GM20431 (cell line): Measurements from ENCODE around the gene ARID1A.
"Not testable (repeated sequence)": the region's sequence is repeated elsewhere in the genome, so short reads cannot be mapped to it uniquely, and the experiment has no call there.

Source experiments
- in situ Hi-C: fragments of 300-500 bp; cut with MseI, MboI; formaldehyde crosslinking; loops from one replicate; pipeline ENCODE4 v1.15.0; 2020; ENCODE audit warnings: low sequenced_read_pairs; ENCODE audit not compliant: unreplicated experiment

Gene ARID1A

DNA sequence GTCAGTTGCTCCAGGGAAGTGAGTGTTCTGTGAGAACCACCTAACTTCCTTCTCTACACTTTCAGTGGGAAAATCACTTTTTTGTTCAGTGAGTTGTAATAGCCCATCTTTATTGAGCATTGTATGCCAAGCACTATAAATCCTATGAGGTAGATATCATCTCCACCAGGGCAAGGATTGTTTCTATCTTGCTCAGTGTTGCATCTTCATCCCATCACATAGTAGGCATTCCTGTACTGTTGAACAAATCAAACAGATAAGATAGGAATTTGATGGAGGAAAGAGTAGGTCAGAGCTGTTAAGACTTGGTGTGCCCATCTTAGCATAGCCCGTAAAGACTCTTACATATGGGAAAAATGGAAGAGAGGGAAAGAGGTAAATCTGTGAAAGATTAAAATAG, 89.1 kb downstream of the ARID1A start:
- in situ Hi-C loops: loop anchor here (10.0 kb wide), 1 partner anchor 100 kb away; no protein-coding TSS in a partner anchor

DNA sequence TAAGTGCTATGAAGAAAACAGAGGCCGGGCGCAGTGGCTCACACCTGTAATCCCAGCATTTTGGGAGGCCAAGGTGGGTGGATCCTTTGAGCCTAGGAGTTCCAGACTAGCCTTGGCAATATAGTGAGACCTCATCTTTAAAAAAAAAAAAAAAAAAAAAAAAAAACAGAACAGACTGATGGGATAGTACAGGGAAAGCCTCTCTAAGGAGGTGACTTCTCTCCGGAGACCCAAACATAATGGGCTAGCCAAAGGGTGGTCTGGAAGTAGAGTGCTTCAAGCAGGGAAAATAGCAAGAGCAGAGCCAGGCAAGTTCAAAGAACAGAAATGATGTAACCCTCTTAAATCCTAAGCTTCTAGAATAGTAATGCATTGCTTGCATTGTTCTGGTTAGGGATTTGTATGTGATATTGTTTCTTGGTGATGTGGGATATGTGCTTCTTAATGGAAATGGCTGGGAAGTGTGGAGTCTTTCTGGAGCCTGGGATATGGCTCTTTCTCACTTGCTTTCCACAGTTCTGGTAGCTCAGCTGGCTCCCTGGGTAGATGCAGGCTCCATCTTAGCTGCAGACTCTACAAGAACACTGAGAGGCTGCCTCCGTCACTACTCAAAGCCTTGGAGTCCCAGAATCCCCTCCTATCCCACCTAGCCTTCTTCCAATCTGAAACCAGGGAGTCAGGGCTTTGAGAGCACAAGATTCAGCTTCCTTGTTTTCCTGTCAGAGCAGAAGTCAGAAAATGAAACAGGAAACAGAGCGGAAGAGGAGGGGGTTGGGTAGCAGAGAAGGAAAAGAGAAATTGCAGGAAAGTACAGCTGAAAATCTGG, 90.0 kb downstream of the ARID1A start:
- in situ Hi-C loops: loop anchor here (10.0 kb wide), 1 partner anchor 101 kb away; no protein-coding TSS in a partner anchor

- in situ Hi-C loops: loop anchor here (10.0 kb wide), 1 partner anchor 102 kb away; no protein-coding TSS in a partner anchor
These were observed 90.9 kb downstream of the ARID1A start for GRCh38 chr1:26786437-26787380.

GRCh38 chr1:26787381-26787705, 91.5 kb downstream of the ARID1A start:
- in situ Hi-C loops: loop anchor here (10.0 kb wide), 1 partner anchor 103 kb away; no protein-coding TSS in a partner anchor

- in situ Hi-C loops: loop anchor here (10.0 kb wide), 1 partner anchor 103 kb away; no protein-coding TSS in a partner anchor
These were observed 92.1 kb downstream of the ARID1A start, which contains the start of gene PIGV for GRCh38 chr1:26787706-26788514. PIGV (plus strand) TSS chr1:26787950; CDS start chr1:26790816, 2,866 bp downstream.

DNA sequence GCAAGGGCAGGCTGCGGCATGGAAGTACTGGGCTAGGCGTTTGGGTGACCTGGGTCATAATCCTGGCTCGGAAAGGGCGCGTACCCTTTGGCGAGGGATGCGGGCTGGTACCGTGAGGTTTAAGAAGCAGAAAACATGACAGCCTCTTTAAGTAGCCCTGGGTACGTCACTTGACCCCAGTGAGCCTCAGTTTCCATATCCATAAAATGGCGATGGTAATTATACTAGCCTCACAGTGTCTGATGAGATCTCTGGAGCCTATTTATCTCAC, 92.6 kb downstream of the ARID1A start:
- in situ Hi-C loops: loop anchor here (10.0 kb wide), 1 partner anchor 104 kb away; no protein-coding TSS in a partner anchor

- in situ Hi-C loops: loop anchor here (10.0 kb wide), 1 partner anchor 104 kb away; no protein-coding TSS in a partner anchor
These were observed 93.2 kb downstream of the ARID1A start for GRCh38 chr1:26788836-26789611.

DNA sequence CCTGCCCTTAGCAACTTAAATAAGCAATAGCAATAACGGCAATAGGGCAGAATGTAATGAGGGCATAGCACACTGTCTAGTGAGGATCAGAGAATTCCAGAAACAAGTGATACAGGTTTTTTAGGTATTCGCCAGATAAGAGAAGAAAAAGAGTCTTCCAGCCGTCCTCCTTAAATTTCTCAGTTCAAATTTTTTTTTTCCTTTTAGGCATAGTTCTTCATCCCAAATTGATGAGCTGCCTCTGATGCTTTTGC, 93.7 kb downstream of the ARID1A start:
- in situ Hi-C loops: loop anchor here (10.0 kb wide), 1 partner anchor 105 kb away; no protein-coding TSS in a partner anchor

DNA sequence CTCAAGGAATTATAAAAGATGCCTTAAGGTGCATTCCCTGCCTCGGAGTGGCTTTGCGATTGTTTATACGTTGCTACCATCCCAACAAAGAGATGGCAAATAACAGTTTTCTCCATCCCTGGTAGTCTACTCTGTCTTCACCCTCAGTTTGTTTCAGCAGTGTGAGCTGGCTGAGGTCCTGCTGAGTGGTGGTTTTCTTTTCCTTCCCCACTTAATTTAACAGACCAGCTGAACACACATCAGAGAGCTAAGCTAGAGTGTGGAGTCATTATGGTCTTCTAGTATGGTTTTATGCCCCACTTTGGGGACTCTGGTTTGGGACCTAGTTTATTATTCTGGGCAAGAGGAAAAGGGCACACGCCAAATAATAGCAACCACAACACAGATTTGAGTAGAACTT, 94.1 kb downstream of the ARID1A start:
- in situ Hi-C loops: loop anchor here (10.0 kb wide), 2 partner anchors 105 to 185 kb away; no protein-coding TSS in a partner anchor

GRCh38 chr1:26790551-26790953, 94.7 kb downstream of the ARID1A start:
- in situ Hi-C loops: loop anchor here (10.0 kb wide), 1 partner anchor 186 kb away; no protein-coding TSS in a partner anchor

GRCh38 chr1:26791148-26791547, 95.3 kb downstream of the ARID1A start:
- in situ Hi-C loops: loop anchor here (10.0 kb wide), 1 partner anchor 186 kb away; no protein-coding TSS in a partner anchor

GRCh38 chr1:26791626-26792025, 95.8 kb downstream of the ARID1A start:
- in situ Hi-C loops: loop anchor here (10.0 kb wide), 1 partner anchor 187 kb away; no protein-coding TSS in a partner anchor

- in situ Hi-C loops: loop anchor here (10.0 kb wide), 1 partner anchor 188 kb away; no protein-coding TSS in a partner anchor
These were observed 97.1 kb downstream of the ARID1A start for GRCh38 chr1:26792924-26793323.

GRCh38 chr1:26794391-26794790, 98.6 kb downstream of the ARID1A start:
- in situ Hi-C loops: loop anchor here (10.0 kb wide), 1 partner anchor 190 kb away; no protein-coding TSS in a partner anchor

DNA sequence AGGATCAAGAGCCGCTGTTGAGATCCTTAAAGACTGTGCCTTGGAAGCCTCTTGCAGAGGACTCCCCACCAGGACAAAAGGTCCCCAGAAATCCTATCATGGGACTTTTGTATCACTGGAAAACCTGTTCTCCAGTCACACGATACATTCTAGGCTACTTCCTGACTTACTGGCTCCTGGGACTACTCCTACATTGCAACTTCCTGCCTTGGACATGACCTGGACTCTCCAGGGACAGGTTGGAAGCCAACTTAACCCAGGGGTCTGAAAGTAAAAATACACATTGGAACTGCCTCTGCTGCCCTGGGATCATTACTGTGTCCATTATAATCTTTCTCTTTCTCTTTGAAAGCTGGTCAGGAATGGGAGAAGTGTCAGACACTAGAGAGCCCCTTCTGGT, 101.8 kb downstream of the ARID1A start:
- in situ Hi-C loops: loop anchor here (10.0 kb wide), 1 partner anchor 193 kb away; no protein-coding TSS in a partner anchor

DNA sequence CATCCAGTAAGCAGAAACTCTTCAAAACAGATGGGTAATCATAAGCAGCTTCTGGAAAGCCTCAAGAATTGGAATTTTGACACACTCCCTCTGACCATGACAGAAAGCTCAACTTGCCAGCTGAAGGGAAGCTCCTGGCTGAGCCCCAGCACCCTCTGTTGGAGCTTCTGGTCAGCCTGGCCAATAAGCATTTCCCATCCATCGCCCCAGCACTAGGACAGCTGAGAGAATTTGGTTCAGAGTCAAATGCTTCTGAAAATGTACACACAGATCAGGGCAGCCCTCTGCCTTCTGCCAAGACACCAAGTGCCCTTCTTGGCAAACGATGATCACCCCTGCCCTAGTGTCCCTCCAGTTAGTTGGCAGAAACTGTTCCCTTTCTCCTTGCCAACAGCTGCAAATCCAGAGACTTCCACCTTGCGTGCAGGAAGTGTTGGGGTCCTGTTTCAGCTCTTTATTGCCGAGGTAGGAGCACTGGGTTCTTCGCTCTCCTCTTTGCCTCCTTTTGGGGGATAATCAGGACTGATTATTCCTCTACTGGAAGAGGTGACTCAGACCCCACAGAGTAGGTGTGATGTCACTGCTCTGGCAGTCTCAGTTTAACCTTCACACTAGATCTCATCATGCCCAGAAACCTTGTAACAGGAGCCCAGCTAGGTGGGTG, 103.8 kb downstream of the ARID1A start:
- in situ Hi-C loops: loop anchor here (10.0 kb wide), 1 partner anchor 195 kb away; no protein-coding TSS in a partner anchor

GRCh38 chr1:26803932-26804331, 108.1 kb downstream of the ARID1A start:
- in situ Hi-C loops: not testable (repeated sequence)

DNA sequence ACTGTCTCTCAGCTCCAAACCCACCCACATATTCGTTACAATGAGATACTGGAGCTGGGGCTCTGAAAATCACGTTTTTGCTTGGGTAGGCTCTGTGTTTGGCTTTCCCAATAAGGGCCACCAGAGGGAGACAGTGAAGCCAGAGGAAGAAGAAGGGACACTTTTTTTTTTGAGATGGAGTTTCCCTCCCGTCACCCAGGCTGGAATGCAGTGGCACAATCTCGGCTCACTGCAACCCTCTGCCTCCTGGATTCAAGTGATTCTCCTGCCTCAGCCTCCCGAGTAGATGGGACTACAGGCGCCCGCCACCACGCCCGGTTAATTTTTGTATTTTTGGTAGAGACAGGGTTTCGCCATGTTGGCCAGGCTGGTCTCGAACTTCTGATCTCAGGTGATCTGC, 114.3 kb downstream of the ARID1A start:
- in situ Hi-C loops: not testable (repeated sequence)
